B cell (primary cell): ENCODE data around the gene SLC4A5. TPM values are rescaled to one million over a fixed set of nuclear protein-coding genes. Genes with fewer than 3 reads are reported as not detected.
A peak's percentile ranks its signal among the peaks of the same experiment; 100 is the strongest.

Experiments
- ATAC-seq: fragments of 200-7000 bp; cut with Tn5 transposase; one replicate; pipeline ENCODE4 v1.10.0; 2021; ENCODE audit warnings: low read depth, mild to moderate bottlenecking, moderate number of reproducible peaks, moderate library complexity
- CTCF ChIA-PET: fragments of 350-600 bp; sonication (Branson Sonifier 250); formaldehyde crosslinking; loops from one replicate; lab custom pipeline; 2021; ENCODE audit warnings: antibody characterized with exemption, inconsistent platforms; lab: Charles Lee
- POLR2A ChIA-PET: fragments of 350-600 bp; sonication (Branson Sonifier 250); formaldehyde crosslinking; loops from one replicate; lab custom pipeline; 2021; ENCODE audit warnings: antibody characterized with exemption; lab: Charles Lee
- DNase-seq: peaks from one replicate; pipeline ENCODE4 v3.0.0; 2013
- H2AFZ ChIP-seq: 2 replicates; pipeline ENCODE4 v1.6.1; 2012; ENCODE audit warnings: mild to moderate bottlenecking, low read depth, low read length; ENCODE audit not compliant: insufficient read depth, poor library complexity, severe bottlenecking
- H3K27ac ChIP-seq, 2 donors: 1 replicate in 1 of 2; 2 replicates in 1 of 2; pipeline ENCODE4 v1.5.1; 2012 to 2013; ENCODE audit warnings: low read length in 2 of 2, mild to moderate bottlenecking in 2 of 2, moderate library complexity in 1 of 2
- H3K27me3 ChIP-seq, 4 experiments: fragments of 200-600 bp in 1 of 4; sonication (generic) in 1 of 4; replicated peaks in 1 of 4; 1 replicate in 2 of 4; 2 replicates in 2 of 4; pipeline versions ENCODE4 v1.6.1 to v1.7.0; 2013 to 2016; ENCODE audit warnings: low read length in 3 of 4, mild to moderate bottlenecking in 2 of 4, mixed read lengths in 1 of 4, moderate library complexity in 1 of 4; ENCODE audit not compliant: insufficient read depth in 4 of 4, control insufficient read depth in 3 of 4; ENCODE audit errors: control extremely low read depth in 1 of 4
- H3K36me3 ChIP-seq, 2 experiments: replicated peaks in 1 of 2; 1 replicate in 1 of 2; 2 replicates in 1 of 2; pipeline versions ENCODE4 v1.6.1 to v1.7.1; 2013; ENCODE audit warnings: low read length in 1 of 2; ENCODE audit not compliant: insufficient read depth in 2 of 2, control insufficient read depth in 1 of 2; ENCODE audit errors: control extremely low read depth in 1 of 2, extremely low read depth in 1 of 2
- H3K4me1 ChIP-seq, 2 donors: fragments of 200-600 bp in 1 of 2; sonication (generic) in 1 of 2; 1 replicate in 1 of 2; 2 replicates in 1 of 2; pipeline versions ENCODE4 v1.5.1 to v1.6.1; 2013 to 2017; ENCODE audit warnings: low read length in 2 of 2; ENCODE audit not compliant: control insufficient read depth in 2 of 2, insufficient read depth in 2 of 2
- H3K4me2 ChIP-seq: replicated peaks from 2 replicates; pipeline ENCODE3; 2012; ENCODE audit warnings: mild to moderate bottlenecking, low read depth, low read length; ENCODE audit not compliant: poor library complexity, severe bottlenecking
- H3K4me3 ChIP-seq, 5 experiments: fragments of 200-600 bp in 1 of 5; sonication (generic) in 1 of 5; 1 replicate in 3 of 5; 2 replicates in 2 of 5; pipeline versions ENCODE4 v1.5.1 to v1.7.0; 2011 to 2016; ENCODE audit warnings: low read length in 4 of 5, mild to moderate bottlenecking in 4 of 5, low read depth in 2 of 5, control low read depth in 1 of 5, moderate library complexity in 1 of 5; ENCODE audit not compliant: insufficient read depth in 1 of 5; ENCODE audit errors: control extremely low read depth in 1 of 5, extremely low read depth in 1 of 5
- H3K79me2 ChIP-seq: fragments of 200-600 bp; sonication (generic); one replicate; pipeline ENCODE4 v1.6.0; 2016; ENCODE audit warnings: low read length; ENCODE audit not compliant: control insufficient read depth, insufficient read depth
- H3K9ac ChIP-seq: fragments of 200-600 bp; sonication (generic); 2 replicates; pipeline ENCODE4 v1.6.1; 2017; ENCODE audit warnings: mild to moderate bottlenecking, low read length, moderate library complexity
- H3K9me3 ChIP-seq, 3 donors: one replicate each; pipeline versions ENCODE4 v1.6.1 to v1.7.1; 2013; ENCODE audit warnings: low read length in 2 of 3; ENCODE audit not compliant: control insufficient read depth in 2 of 3, insufficient read depth in 1 of 3; ENCODE audit errors: control extremely low read depth in 1 of 3
- H4K20me1 ChIP-seq: 2 replicates; pipeline ENCODE4 v1.6.0; 2012; ENCODE audit warnings: mild to moderate bottlenecking, low read length; ENCODE audit not compliant: insufficient read depth, control insufficient read depth, poor library complexity, severe bottlenecking
- H3K27ac Mint-ChIP-seq: one replicate; pipeline ENCODE4 v1.8.0; 2021; ENCODE audit warnings: mixed read lengths
- H3K27me3 Mint-ChIP-seq: one replicate; pipeline ENCODE4 v1.8.0; 2021; ENCODE audit warnings: mixed read lengths
- H3K4me1 Mint-ChIP-seq: one replicate; pipeline ENCODE4 v1.8.0; 2021; ENCODE audit warnings: mixed read lengths
- H3K4me3 Mint-ChIP-seq: one replicate; pipeline ENCODE4 v1.8.0; 2021; ENCODE audit warnings: mixed read lengths
- H3K9me3 Mint-ChIP-seq: one replicate; pipeline ENCODE4 v1.8.0; 2022; ENCODE audit warnings: mixed read lengths; ENCODE audit not compliant: insufficient read depth
- EZH2 ChIP-seq: IDR thresholded peaks from 2 replicates; pipeline ENCODE4 v1.6.1; 2012; ENCODE audit warnings: borderline replicate concordance, low read depth, mild to moderate bottlenecking, moderate library complexity, low read length; ENCODE audit not compliant: insufficient read depth, poor library complexity, severe bottlenecking
- WGBS: methylation state at CpG from one replicate; pipeline ENCODE4 v1.1.5; 2013; ENCODE audit warnings: missing lambda C conversion rate; ENCODE audit not compliant: insufficient coverage; 5-methylcytosine and 5-hydroxymethylcytosine counted together
- intact Hi-C: fragments of 100-400 bp; cut with micrococcal nuclease; formaldehyde crosslinking; loops from one replicate; pipeline ENCODE4 v1.10.0; 2022
- polyA plus RNA-seq: library from polyadenylated mRNA; depleted of rRNA; stranded (reverse); fragments of >200 nt; gene quantifications from 2 replicates; pipeline ENCODE4 v1.2.3, GENCODE V29; 2012
- small RNA-seq: library from RNA; depleted of rRNA; stranded (forward); fragments of <200 nt; gene quantifications from one replicate; pipeline ENCODE3, GENCODE V24; 2012; ENCODE audit warnings: low replicate concordance, low read depth; ENCODE audit not compliant: insufficient read length
- total RNA-seq, 2 donors: library from RNA; stranded (reverse); fragments of 120-200 nt in 1 of 2; gene quantifications; 1 replicate in 1 of 2; 2 replicates in 1 of 2; pipeline versions ENCODE4 v1.2.3 to v1.2.4, GENCODE V29; 2013 to 2022
- TF ChIP-seq, protein P1 (sequence below): fragments of 200-600 bp; IDR thresholded peaks from one replicate; pipeline ENCODE4 v1.8.0; 2022; ENCODE audit warnings: antibody characterized with exemption, mild to moderate bottlenecking

The SLC4A5 gene
- total and polyA plus RNA-seq, 2 donors (not counting 1 experiment from before 2014, with no cell fraction given): 3.3 to 9.7 TPM

DNA sequence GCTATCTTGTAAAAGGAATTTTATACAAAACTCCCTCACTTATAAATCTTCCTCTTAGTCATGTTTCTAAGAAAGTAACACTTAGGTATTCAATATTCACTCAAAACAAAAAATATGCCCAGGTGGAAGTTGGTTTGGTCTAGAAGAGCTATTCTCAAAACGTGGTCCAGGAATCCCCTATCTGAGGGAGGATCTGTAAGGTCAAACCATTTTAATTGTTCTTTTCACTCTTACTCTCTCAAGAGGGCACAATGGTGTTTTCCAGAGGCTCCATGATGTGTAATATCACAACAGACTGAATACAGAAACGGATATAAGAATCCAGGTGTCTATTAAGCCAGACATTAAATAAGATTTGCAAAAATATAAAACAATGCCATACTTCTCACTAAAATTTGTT lies 174.5 kb downstream of the SLC4A5 start:
- peaks cover 2% of the 10 kb centered on the region for H3K9me3 Mint-ChIP-seq
- Histone ChIP-seq H3K9me3 (peaks cover 0 to 3% (median 3%) of the 10 kb centered on the region in 3 donors), H3K4me3 (no peak overlapping the region), H3K9ac (no peak overlapping the region), H4K20me1 (peaks cover 76% of the 10 kb centered on the region), H3K27me3 (no peaks in the 10 kb centered on the region), H3K4me1 (peaks cover 13% of the 10 kb centered on the region in 2 donors), H3K79me2 (peaks cover 95% of the 10 kb centered on the region), H2AFZ (no peak overlapping the region), H3K36me3 (peaks cover 16 to 78% of the 10 kb centered on the region in 2 experiments), H3K27ac (no peak overlapping the region), H3K4me2 (no peak overlapping the region)
- ChIA-PET POLR2A (no interaction called here), CTCF (interaction anchor here (1.7 to 2.0 kb wide), 2 partner anchors 10 to 30 kb away, joined by 6 to 7 read pairs; partner anchors contain the start of genes MOB1A and MTHFD2)
- DNase-seq: no peak
- WGBS: no CpG with 5 or more reads among the region's 2 CpGs
- no peaks in the 10 kb centered on the region for H3K27me3 Mint-ChIP-seq
- peaks cover 20% of the 10 kb centered on the region for H3K4me1 Mint-ChIP-seq
- intact Hi-C loops: loop anchor here (5.0 kb wide), 1 partner anchor 39 kb away; no protein-coding TSS in a partner anchor
- ATAC-seq: no peak
- TF ChIP-seq, protein P1, sequence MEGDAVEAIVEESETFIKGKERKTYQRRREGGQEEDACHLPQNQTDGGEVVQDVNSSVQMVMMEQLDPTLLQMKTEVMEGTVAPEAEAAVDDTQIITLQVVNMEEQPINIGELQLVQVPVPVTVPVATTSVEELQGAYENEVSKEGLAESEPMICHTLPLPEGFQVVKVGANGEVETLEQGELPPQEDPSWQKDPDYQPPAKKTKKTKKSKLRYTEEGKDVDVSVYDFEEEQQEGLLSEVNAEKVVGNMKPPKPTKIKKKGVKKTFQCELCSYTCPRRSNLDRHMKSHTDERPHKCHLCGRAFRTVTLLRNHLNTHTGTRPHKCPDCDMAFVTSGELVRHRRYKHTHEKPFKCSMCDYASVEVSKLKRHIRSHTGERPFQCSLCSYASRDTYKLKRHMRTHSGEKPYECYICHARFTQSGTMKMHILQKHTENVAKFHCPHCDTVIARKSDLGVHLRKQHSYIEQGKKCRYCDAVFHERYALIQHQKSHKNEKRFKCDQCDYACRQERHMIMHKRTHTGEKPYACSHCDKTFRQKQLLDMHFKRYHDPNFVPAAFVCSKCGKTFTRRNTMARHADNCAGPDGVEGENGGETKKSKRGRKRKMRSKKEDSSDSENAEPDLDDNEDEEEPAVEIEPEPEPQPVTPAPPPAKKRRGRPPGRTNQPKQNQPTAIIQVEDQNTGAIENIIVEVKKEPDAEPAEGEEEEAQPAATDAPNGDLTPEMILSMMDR: no peak
- no peak for TF ChIP-seq EZH2
- H3K4me3 Mint-ChIP-seq: no peak overlapping the region
- peak overlapping the region; percentile 1 for H3K27ac Mint-ChIP-seq

Small RNA genes within 50 kb of the gene (small RNA-seq; reads per million reads assigned to genes)
- gene RNU6-542P (not detected), gene TAF13P2 (not detected)

Other genes starting within 250 kb of the SLC4A5 start
- gene BOLA3, start 195.5 kb downstream of the SLC4A5 start, total RNA-seq: 6.5 and 7.5 TPM in 2 replicates
- 8.2 and 8.5 TPM in 2 replicates for gene BOLA3, start 195.5 kb downstream of the SLC4A5 start, polyA plus RNA-seq
- 219 and 227 TPM in 2 replicates for gene MOB1A, start 164.5 kb downstream of the SLC4A5 start, total RNA-seq
- 43.3 and 58.6 TPM in 2 replicates for gene MOB1A, start 164.5 kb downstream of the SLC4A5 start, polyA plus RNA-seq
- gene MTHFD2, start 144.8 kb downstream of the SLC4A5 start, total RNA-seq: 17.4 and 18.0 TPM in 2 replicates
- 9.5 and 17.5 TPM in 2 replicates for gene MTHFD2, start 144.8 kb downstream of the SLC4A5 start, polyA plus RNA-seq
- 134 and 143 TPM in 2 replicates for gene DCTN1, start 36.9 kb upstream of the SLC4A5 start, total RNA-seq
- 45.6 and 46.7 TPM in 2 replicates for gene DCTN1, start 36.9 kb upstream of the SLC4A5 start, polyA plus RNA-seq
- gene C2orf81, start 78.2 kb upstream of the SLC4A5 start, total RNA-seq: 8.6 and 9.1 TPM in 2 replicates
- gene C2orf81, start 78.2 kb upstream of the SLC4A5 start, polyA plus RNA-seq: 2.5 and 5.4 TPM in 2 replicates
- gene WDR54, start 78.3 kb upstream of the SLC4A5 start, total RNA-seq: 39.0 and 42.2 TPM in 2 replicates
- 36.5 and 52.8 TPM in 2 replicates for gene WDR54, start 78.3 kb upstream of the SLC4A5 start, polyA plus RNA-seq
- gene RTKN, start 98.5 kb upstream of the SLC4A5 start, total RNA-seq: 10.5 and 12.2 TPM in 2 replicates
- 5.1 TPM in 2 replicates for gene RTKN, start 98.5 kb upstream of the SLC4A5 start, polyA plus RNA-seq
- gene INO80B, start 111.7 kb upstream of the SLC4A5 start, total RNA-seq: 77.5 and 78.6 TPM in 2 replicates
- gene INO80B, start 111.7 kb upstream of the SLC4A5 start, polyA plus RNA-seq: 30.4 and 38.3 TPM in 2 replicates
- gene WBP1, start 115.0 kb upstream of the SLC4A5 start, total RNA-seq: 91.5 and 98.4 TPM in 2 replicates
- 159 and 207 TPM in 2 replicates for gene WBP1, start 115.0 kb upstream of the SLC4A5 start, polyA plus RNA-seq
- gene MOGS, start 122.0 kb upstream of the SLC4A5 start, total RNA-seq: 87.8 and 88.2 TPM in 2 replicates
- 61.6 and 103 TPM in 2 replicates for gene MOGS, start 122.0 kb upstream of the SLC4A5 start, polyA plus RNA-seq
- gene MRPL53, start 129.3 kb upstream of the SLC4A5 start, total RNA-seq: 61.5 and 70.0 TPM in 2 replicates
- 32.9 and 59.3 TPM in 2 replicates for gene MRPL53, start 129.3 kb upstream of the SLC4A5 start, polyA plus RNA-seq
- gene CCDC142, start 139.6 kb upstream of the SLC4A5 start, total RNA-seq: 61.6 and 69.3 TPM in 2 replicates
- gene CCDC142, start 139.6 kb upstream of the SLC4A5 start, polyA plus RNA-seq: 12.4 and 13.0 TPM in 2 replicates
- gene TTC31, start 139.7 kb upstream of the SLC4A5 start, total RNA-seq: 69.4 and 72.3 TPM in 2 replicates
- 50.3 and 68.5 TPM in 2 replicates for gene TTC31, start 139.7 kb upstream of the SLC4A5 start, polyA plus RNA-seq
- 0.97 and 2.0 TPM in 2 replicates for gene LBX2, start 156.2 kb upstream of the SLC4A5 start, total RNA-seq
- gene LBX2, start 156.2 kb upstream of the SLC4A5 start, polyA plus RNA-seq: 1.1 TPM in 1 of 2 replicates, not detected in the other
- gene PCGF1, start 164.3 kb upstream of the SLC4A5 start, total RNA-seq: 34.3 and 40.1 TPM in 2 replicates
- 21.9 and 30.0 TPM in 2 replicates for gene PCGF1, start 164.3 kb upstream of the SLC4A5 start, polyA plus RNA-seq
- gene TLX2, start 171.0 kb upstream of the SLC4A5 start, total RNA-seq: 0.19 TPM in 1 of 2 replicates, not detected in the other
- 0.06 TPM in 1 of 2 replicates, not detected in the other for gene TLX2, start 171.0 kb upstream of the SLC4A5 start, polyA plus RNA-seq
- 0.57 and 0.87 TPM in 2 replicates for gene DQX1, start 182.8 kb upstream of the SLC4A5 start, total RNA-seq
- 0.46 and 1.1 TPM in 2 replicates for gene DQX1, start 182.8 kb upstream of the SLC4A5 start, polyA plus RNA-seq
- gene AUP1, start 186.3 kb upstream of the SLC4A5 start, total RNA-seq: 190 and 201 TPM in 2 replicates
- 525 and 574 TPM in 2 replicates for gene AUP1, start 186.3 kb upstream of the SLC4A5 start, polyA plus RNA-seq
- 52.2 and 52.8 TPM in 2 replicates for gene HTRA2, start 186.5 kb upstream of the SLC4A5 start, total RNA-seq
- gene HTRA2, start 186.5 kb upstream of the SLC4A5 start, polyA plus RNA-seq: 111 and 112 TPM in 2 replicates
- gene LOXL3, start 210.5 kb upstream of the SLC4A5 start, total RNA-seq: 0.66 and 1.2 TPM in 2 replicates
- 0.97 and 1.2 TPM in 2 replicates for gene LOXL3, start 210.5 kb upstream of the SLC4A5 start, polyA plus RNA-seq
- 41.4 and 46.5 TPM in 2 replicates for gene DOK1, start 211.3 kb upstream of the SLC4A5 start, total RNA-seq
- gene DOK1, start 211.3 kb upstream of the SLC4A5 start, polyA plus RNA-seq: 23.1 and 29.1 TPM in 2 replicates